Naive thymus-derived CD4-positive, alpha-beta T cell (primary cell): ENCODE data around the gene PLEKHF1. TPM values are rescaled to one million over a fixed set of nuclear protein-coding genes. Genes with fewer than 3 reads are reported as not detected.

Source experiments
- ATAC-seq: fragments of 150-1000 bp; cut with Tn5 transposase; 2 replicates; pipeline ENCODE4 v1.10.0; 2021; ENCODE audit warnings: mild to moderate bottlenecking, moderate library complexity
- CTCF ChIA-PET: fragments of 350-600 bp; sonication (Branson Sonifier 250); formaldehyde crosslinking; loops from one replicate; lab custom pipeline; 2021; ENCODE audit warnings: antibody characterized with exemption; lab: Charles Lee
- POLR2A ChIA-PET: fragments of 350-600 bp; sonication (Branson Sonifier 250); formaldehyde crosslinking; loops from one replicate; lab custom pipeline; 2021; ENCODE audit warnings: antibody characterized with exemption, inconsistent platforms; lab: Charles Lee
- DNase-seq, 9 donors: peaks; one replicate each; pipeline versions ENCODE4 v3.0.0 to v3.0.0-alpha.2; 2020 to 2022; ENCODE audit warnings: mixed read lengths in 1 of 9
- H3K27ac ChIP-seq: one replicate; pipeline ENCODE4 v1.7.0; 2013; ENCODE audit warnings: mild to moderate bottlenecking, low read depth, low read length, moderate library complexity
- H3K27me3 ChIP-seq, 2 donors: one replicate each; pipeline ENCODE4 v1.7.0; 2013; ENCODE audit warnings: low read length in 2 of 2, mild to moderate bottlenecking in 2 of 2, moderate library complexity in 2 of 2; ENCODE audit not compliant: control insufficient read depth in 2 of 2, insufficient read depth in 2 of 2
- H3K36me3 ChIP-seq, 3 experiments: 1 replicate in 2 of 3; 2 replicates in 1 of 3; pipeline ENCODE4 v1.7.0; 2013; ENCODE audit warnings: low read length in 3 of 3, mild to moderate bottlenecking in 3 of 3, moderate library complexity in 1 of 3; ENCODE audit not compliant: insufficient read depth in 3 of 3, control insufficient read depth in 2 of 3
- H3K4me1 ChIP-seq, 2 donors: one replicate each; pipeline ENCODE4 v1.7.0; 2013; ENCODE audit warnings: low read length in 2 of 2, mild to moderate bottlenecking in 2 of 2, moderate library complexity in 1 of 2; ENCODE audit not compliant: control insufficient read depth in 2 of 2, insufficient read depth in 2 of 2
- H3K4me3 ChIP-seq: 2 replicates; pipeline ENCODE4 v1.7.0; 2013; ENCODE audit warnings: mild to moderate bottlenecking, low read length
- H3K9me3 ChIP-seq, 3 experiments: 1 replicate in 2 of 3; 2 replicates in 1 of 3; pipeline ENCODE4 v1.7.0; 2013; ENCODE audit warnings: low read length in 3 of 3; ENCODE audit not compliant: control insufficient read depth in 2 of 3
- H3K27ac Mint-ChIP-seq, 9 donors: one replicate each; pipeline ENCODE4 v1.8.0; 2020 to 2022; ENCODE audit warnings: mixed read lengths in 9 of 9, mild to moderate bottlenecking in 8 of 9, moderate library complexity in 5 of 9, inconsistent platforms in 2 of 9
- H3K27me3 Mint-ChIP-seq, 5 donors: one replicate each; pipeline ENCODE4 v1.8.0; 2021 to 2022; ENCODE audit warnings: mixed read lengths in 5 of 5, mild to moderate bottlenecking in 1 of 5
- H3K36me3 Mint-ChIP-seq, 5 donors: one replicate each; pipeline ENCODE4 v1.8.0; 2020 to 2022; ENCODE audit warnings: mixed read lengths in 5 of 5, mild to moderate bottlenecking in 3 of 5, inconsistent platforms in 1 of 5
- H3K4me1 Mint-ChIP-seq, 7 donors: one replicate each; pipeline ENCODE4 v1.8.0; 2020 to 2022; ENCODE audit warnings: mixed read lengths in 7 of 7, mild to moderate bottlenecking in 3 of 7, inconsistent platforms in 1 of 7
- H3K4me3 Mint-ChIP-seq, 10 donors: one replicate each; pipeline ENCODE4 v1.8.0; 2020 to 2022; ENCODE audit warnings: mild to moderate bottlenecking in 10 of 10, mixed read lengths in 10 of 10, moderate library complexity in 6 of 10, inconsistent platforms in 2 of 10
- H3K9me3 Mint-ChIP-seq, 11 donors: one replicate each; pipeline ENCODE4 v1.8.0; 2020 to 2022; ENCODE audit warnings: mixed read lengths in 11 of 11, mild to moderate bottlenecking in 4 of 11, inconsistent platforms in 1 of 11, moderate library complexity in 1 of 11
- intact Hi-C, 2 donors: fragments of 100-400 bp; cut with micrococcal nuclease; formaldehyde crosslinking; loops; one replicate each; pipeline ENCODE4 v1.15.1; 2023
- polyA plus RNA-seq, 2 donors: library from polyadenylated mRNA; unstranded; fragments of 300-500 nt; fragmentation: Illumina TruSeq; gene quantifications; one replicate each; pipeline ENCODE4 v1.2.3, GENCODE V29; 2021
- total RNA-seq, 6 experiments: library from RNA in 5 of 6; stranded (reverse) in 5 of 6; gene quantifications; 1 replicate in 5 of 6; 2 replicates in 1 of 6; pipeline ENCODE4 v1.2.3 and lab custom pipeline; 2021 to 2026

The PLEKHF1 gene
- total and polyA plus RNA-seq, 7 experiments from 2014 or later: 11.1 to 47.2 (median 17.5) TPM

GRCh38 chr19:29677001-29677817 is 11.9 kb downstream of the PLEKHF1 start:
- Histone ChIP-seq H3K4me1 (peaks cover 96 to 98% of the 10 kb centered on the region in 2 donors), H3K27ac (peak overlapping the region; percentile 94), H3K4me3 (no peak overlapping the region), H3K36me3 (peaks cover 11 to 34% (median 12%) of the 10 kb centered on the region in 3 experiments), H3K27me3 (no peaks in the 10 kb centered on the region), H3K9me3 (no peaks in the 10 kb centered on the region)
- ChIA-PET POLR2A (interaction anchor here (1.4 to 10.0 kb wide), 4 partner anchors 12 to 71 kb away, joined by 5 to 150 read pairs (median 70); partner anchors contain the start of genes C19orf12, PLEKHF1 and POP4), CTCF (interaction anchor here (0.6 to 2.7 kb wide), 10 partner anchors 9 to 72 kb away, joined by 3 to 21 read pairs (median 4); partner anchors contain the start of genes C19orf12, PLEKHF1 and POP4)
- H3K36me3 Mint-ChIP-seq: peaks cover 0 to 23% (median 0%) of the 10 kb centered on the region in 5 donors
- peaks cover 51 to 94% (median 67%) of the 10 kb centered on the region in 7 donors for H3K4me1 Mint-ChIP-seq
- H3K27ac Mint-ChIP-seq: peak overlapping the region; percentile 73 to 93 (median 88)
- DNase-seq (no peak), ATAC-seq (no peak)
- intact Hi-C loops: no loop called here
- peaks cover 0 to 2% (median 0%) of the 10 kb centered on the region in 11 donors for H3K9me3 Mint-ChIP-seq
- H3K27me3 Mint-ChIP-seq: no peaks in the 10 kb centered on the region
- H3K4me3 Mint-ChIP-seq: peak overlapping the region in 8 of 10 donors; percentile 45 to 73 (median 63)

GRCh38 chr19:29678484-29679106 is 13.3 kb downstream of the PLEKHF1 start:
- POLR2A ChIA-PET: interaction anchor here (0.8 to 10.0 kb wide), 5 partner anchors 14 to 72 kb away, joined by 3 to 150 read pairs (median 21); partner anchors contain the start of genes C19orf12, PLEKHF1 and POP4
- Histone ChIP-seq H3K36me3 (peaks cover 11 to 34% (median 12%) of the 10 kb centered on the region in 3 experiments), H3K4me1 (peaks cover 88 to 91% of the 10 kb centered on the region in 2 donors), H3K27ac (no peak overlapping the region), H3K27me3 (no peaks in the 10 kb centered on the region), H3K4me3 (no peak overlapping the region), H3K9me3 (no peaks in the 10 kb centered on the region)
- no peaks in the 10 kb centered on the region for H3K9me3 Mint-ChIP-seq
- intact Hi-C loops: no loop called here
- H3K36me3 Mint-ChIP-seq: peaks cover 0 to 11% (median 0%) of the 10 kb centered on the region in 5 donors
- ATAC-seq (no peak), DNase-seq (no peak)
- peaks cover 47 to 93% (median 63%) of the 10 kb centered on the region in 7 donors for H3K4me1 Mint-ChIP-seq
- peak overlapping the region in 3 of 10 donors; percentile 12 to 68 (median 65) for H3K4me3 Mint-ChIP-seq
- CTCF ChIA-PET: interaction anchor here (1.4 to 2.7 kb wide), 5 partner anchors 11 to 68 kb away, joined by 3 to 21 read pairs (median 9); partner anchors contain the start of gene C19orf12
- peak overlapping the region in 6 of 9 donors; percentile 48 to 92 (median 85) for H3K27ac Mint-ChIP-seq
- no peaks in the 10 kb centered on the region for H3K27me3 Mint-ChIP-seq

GRCh38 chr19:29679598-29680210 is 14.4 kb downstream of the PLEKHF1 start:
- peak overlapping the region; percentile 56 for H3K4me3 ChIP-seq
- no peak for ATAC-seq
- CTCF ChIA-PET: interaction anchor here (0.5 to 0.8 kb wide), 3 partner anchors 12 to 72 kb away, joined by 3 read pairs; no protein-coding TSS in a partner anchor
- peak overlapping the region; percentile 67 for H3K27ac ChIP-seq
- intact Hi-C loops: loop anchor here (1.0 to 2.0 kb wide), 2 partner anchors 8 to 13 kb away; no protein-coding TSS in a partner anchor
- POLR2A ChIA-PET: interaction anchor here (0.7 to 10.0 kb wide), 7 partner anchors 8 to 1598 kb away, joined by 3 to 150 read pairs (median 3); partner anchors contain the start of genes C19orf12, PLEKHF1 and POP4
- H3K27me3 ChIP-seq: no peaks in the 10 kb centered on the region
- H3K4me3 Mint-ChIP-seq: peak overlapping the region; percentile 57 to 85 (median 76)
- H3K9me3 Mint-ChIP-seq: no peaks in the 10 kb centered on the region
- DNase-seq: no peak
- H3K4me1 ChIP-seq: peaks cover 77 to 80% of the 10 kb centered on the region in 2 donors
- H3K4me1 Mint-ChIP-seq: peaks cover 47 to 90% (median 62%) of the 10 kb centered on the region in 7 donors
- peaks cover 8 to 23% (median 9%) of the 10 kb centered on the region in 3 experiments for H3K36me3 ChIP-seq
- peaks cover 0 to 14% (median 0%) of the 10 kb centered on the region in 5 donors for H3K36me3 Mint-ChIP-seq
- no peaks in the 10 kb centered on the region for H3K9me3 ChIP-seq
- H3K27me3 Mint-ChIP-seq: no peaks in the 10 kb centered on the region
- peak overlapping the region; percentile 81 to 93 (median 91) for H3K27ac Mint-ChIP-seq

- H3K27me3 ChIP-seq: no peaks in the 10 kb centered on the region
- no peaks in the 10 kb centered on the region for H3K27me3 Mint-ChIP-seq
- H3K4me1 ChIP-seq: peaks cover 69 to 73% of the 10 kb centered on the region in 2 donors
- peaks cover 0 to 14% (median 0%) of the 10 kb centered on the region in 5 donors for H3K36me3 Mint-ChIP-seq
- peak overlapping the region; percentile 62 to 85 (median 77) for H3K4me3 Mint-ChIP-seq
- peaks cover 41 to 89% (median 60%) of the 10 kb centered on the region in 7 donors for H3K4me1 Mint-ChIP-seq
- intact Hi-C loops: loop anchor here (1.0 to 2.0 kb wide), 2 partner anchors 9 to 14 kb away; no protein-coding TSS in a partner anchor
- H3K27ac ChIP-seq: peak overlapping the region; percentile 67
- H3K4me3 ChIP-seq: peak overlapping the region; percentile 56
- ATAC-seq (peak; percentile 93), DNase-seq (peak; percentile 55 to 83 (median 78))
- POLR2A ChIA-PET: interaction anchor here (0.8 to 10.0 kb wide), 9 partner anchors 8 to 74 kb away, joined by 3 to 150 read pairs (median 16); partner anchors contain the start of genes C19orf12, PLEKHF1 and POP4
- CTCF ChIA-PET: interaction anchor here (0.5 to 1.6 kb wide), 4 partner anchors 11 to 73 kb away, joined by 3 to 6 read pairs (median 3); no protein-coding TSS in a partner anchor
- peaks cover under 1 to 15% (median 2%) of the 10 kb centered on the region in 3 experiments for H3K36me3 ChIP-seq
- H3K27ac Mint-ChIP-seq: peak overlapping the region; percentile 84 to 93 (median 91)
- H3K9me3 ChIP-seq: no peaks in the 10 kb centered on the region
- no peaks in the 10 kb centered on the region for H3K9me3 Mint-ChIP-seq
Observed at GRCh38 chr19:29680447-29680846, 15.2 kb downstream of the PLEKHF1 start.

- H3K27me3 Mint-ChIP-seq: no peaks in the 10 kb centered on the region
- H3K27me3 ChIP-seq: no peaks in the 10 kb centered on the region
- no peaks in the 10 kb centered on the region for H3K9me3 Mint-ChIP-seq
- peaks cover 0 to 10% (median 0%) of the 10 kb centered on the region in 3 experiments for H3K36me3 ChIP-seq
- ChIA-PET POLR2A (interaction anchor here (0.8 to 3.5 kb wide), 7 partner anchors 8 to 75 kb away, joined by 3 to 33 read pairs (median 9); partner anchors contain the start of genes PLEKHF1 and POP4), CTCF (interaction anchor here (1.4 to 1.8 kb wide), 4 partner anchors 9 to 71 kb away, joined by 5 to 6 read pairs (median 5); partner anchors contain the start of gene PLEKHF1)
- H3K4me3 ChIP-seq: peak overlapping the region; percentile 56
- DNase-seq (no peak), ATAC-seq (no peak)
- intact Hi-C loops: loop anchor here (1.0 to 2.0 kb wide), 2 partner anchors 10 to 14 kb away; no protein-coding TSS in a partner anchor
- peaks cover 0 to 14% (median 0%) of the 10 kb centered on the region in 5 donors for H3K36me3 Mint-ChIP-seq
- H3K4me1 ChIP-seq: peaks cover 65 to 68% of the 10 kb centered on the region in 2 donors
- peaks cover 40 to 85% (median 58%) of the 10 kb centered on the region in 7 donors for H3K4me1 Mint-ChIP-seq
- H3K27ac ChIP-seq: peak overlapping the region; percentile 67
- H3K4me3 Mint-ChIP-seq: peak overlapping the region; percentile 67 to 85 (median 77)
- H3K9me3 ChIP-seq: no peaks in the 10 kb centered on the region
- peak overlapping the region; percentile 84 to 93 (median 91) for H3K27ac Mint-ChIP-seq
Observed at GRCh38 chr19:29680937-29681336, 15.7 kb downstream of the PLEKHF1 start.
